DMS114 treated with DMSO at 0.1 percent for 48 hours (cell line): ENCODE results near the gene UBC.

Source experiments
- DNase-seq: peaks from one replicate; lab custom pipeline; 2025; ENCODE audit not compliant: unreplicated experiment; lab: John Stamatoyannopoulos, UW

Gene UBC

DNA sequence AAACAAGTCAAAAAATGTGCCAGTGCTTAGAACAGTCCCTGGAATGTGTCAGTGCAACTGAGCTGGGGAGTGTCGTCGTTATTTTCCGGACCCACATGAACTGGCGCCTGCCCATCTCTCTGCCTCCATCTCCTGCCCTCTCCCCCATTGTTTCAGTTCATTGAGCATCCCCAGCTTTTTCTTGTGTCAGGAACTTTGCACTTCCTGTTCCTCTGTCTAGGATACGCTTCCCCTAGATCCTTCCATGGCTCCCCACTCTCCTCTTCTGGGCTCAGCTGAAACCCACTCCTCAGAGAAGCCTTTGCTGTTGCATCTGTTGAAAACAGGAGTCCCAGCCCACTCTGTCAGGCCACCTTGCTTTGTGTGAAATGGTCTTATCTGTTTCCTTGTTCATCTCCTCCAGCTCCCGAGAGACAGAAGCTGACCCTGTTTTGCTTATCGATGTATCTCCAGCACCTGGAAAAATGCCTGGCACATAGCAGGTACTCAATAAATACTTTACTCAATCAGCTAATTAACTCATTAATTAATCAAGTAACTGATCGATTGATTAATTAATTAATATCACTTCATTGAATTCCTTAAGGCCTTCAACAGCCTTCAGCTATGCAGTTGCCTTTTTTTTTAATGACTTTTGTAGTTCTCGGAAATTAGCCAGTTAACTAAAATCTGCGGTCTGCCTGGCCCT, 48.1 kb downstream of the UBC start:
- no peak for DNase-seq

DNA sequence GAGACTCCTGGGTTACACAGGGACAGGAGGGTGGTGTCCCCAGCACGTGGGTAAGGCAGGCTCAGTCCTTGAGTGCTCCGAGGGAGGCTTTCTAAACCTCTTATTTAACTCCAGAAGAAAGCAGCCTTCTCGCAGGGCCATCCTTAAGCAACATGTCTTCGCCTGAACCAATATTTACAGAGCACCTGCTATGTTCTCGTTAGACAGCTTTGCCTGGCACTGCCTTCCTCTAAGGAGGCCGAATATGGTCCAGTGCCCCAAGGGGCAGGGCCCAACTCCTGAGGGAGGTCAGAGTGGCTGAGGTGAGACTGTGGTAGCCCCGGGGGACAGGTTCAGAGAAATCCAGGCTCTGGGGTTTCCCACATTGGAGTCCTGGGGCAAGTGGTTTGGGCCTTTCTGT, 48.7 kb downstream of the UBC start:
- no peak for DNase-seq

DNA sequence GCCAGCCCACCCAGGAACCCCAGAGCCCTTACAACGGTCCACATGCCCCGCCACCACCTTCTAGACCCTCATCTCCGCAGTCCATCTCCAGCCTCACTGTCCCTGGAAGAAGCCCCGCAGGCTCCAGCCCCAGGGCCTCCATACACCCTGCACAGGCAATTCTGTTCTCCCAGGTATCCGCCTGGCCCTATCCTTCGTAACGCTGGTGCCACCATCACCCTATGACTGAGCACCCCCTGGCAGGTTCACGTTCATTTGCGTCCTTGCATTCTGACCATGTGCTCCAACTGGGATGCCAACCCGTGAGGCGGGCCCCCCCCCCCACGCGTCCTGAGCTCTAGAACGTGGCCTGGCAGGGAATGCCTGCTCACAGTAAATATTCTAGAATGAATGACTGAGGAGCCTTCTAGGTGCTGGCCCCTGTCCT, 50.1 kb downstream of the UBC start:
- no peak for DNase-seq

DNA sequence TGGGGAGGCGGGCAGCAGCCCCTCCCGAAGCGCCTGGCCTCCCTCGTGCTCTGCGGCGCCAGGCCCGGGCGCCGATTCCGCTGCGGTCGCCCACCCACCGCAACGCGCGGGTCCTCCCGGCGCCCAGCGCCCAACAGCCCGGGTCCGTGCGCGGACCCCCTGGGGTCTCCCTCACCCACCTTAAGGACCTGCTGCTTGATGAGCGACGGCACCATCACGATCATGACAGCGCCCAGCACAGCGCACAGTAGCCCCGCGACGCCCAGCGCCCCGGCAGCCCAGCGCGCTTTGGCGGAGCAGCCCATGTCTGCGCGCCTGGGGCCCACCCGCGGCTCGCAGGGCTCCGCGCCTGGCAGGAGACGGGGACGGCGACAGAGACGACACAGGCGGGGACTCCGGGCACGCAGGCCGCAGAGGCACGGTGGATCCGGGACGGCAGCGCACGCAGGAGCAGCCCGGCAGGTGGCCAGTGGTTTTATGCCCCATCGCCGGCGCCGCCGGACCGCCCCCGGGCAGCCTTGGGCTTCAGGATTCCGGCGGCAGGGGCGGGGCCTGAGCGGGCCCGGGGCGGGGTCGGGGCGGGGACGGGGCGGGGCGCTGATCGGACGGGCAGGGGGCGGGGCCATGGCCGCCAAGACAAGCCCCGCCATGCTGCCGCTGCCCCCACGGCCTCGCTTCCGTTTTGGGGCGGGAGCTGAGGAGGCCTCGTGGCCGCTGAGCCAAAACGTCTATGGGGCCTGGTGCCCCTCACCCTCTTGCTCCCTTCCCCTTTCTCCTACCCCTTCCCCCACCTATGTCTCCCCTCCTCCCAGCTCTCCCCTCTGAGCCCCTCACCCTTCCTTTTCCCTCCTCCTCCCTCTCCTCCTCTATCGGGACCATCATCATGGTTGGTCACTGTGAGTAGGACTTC, 50.8 kb downstream of the UBC start, which contains the start of gene SCARB1:
Gene SCARB1 (minus strand): TSS at position 449 of the 910 bp plus-strand sequence. CDS start 144 bp downstream, at position 305.
- peak; percentile 42 for DNase-seq

DNA sequence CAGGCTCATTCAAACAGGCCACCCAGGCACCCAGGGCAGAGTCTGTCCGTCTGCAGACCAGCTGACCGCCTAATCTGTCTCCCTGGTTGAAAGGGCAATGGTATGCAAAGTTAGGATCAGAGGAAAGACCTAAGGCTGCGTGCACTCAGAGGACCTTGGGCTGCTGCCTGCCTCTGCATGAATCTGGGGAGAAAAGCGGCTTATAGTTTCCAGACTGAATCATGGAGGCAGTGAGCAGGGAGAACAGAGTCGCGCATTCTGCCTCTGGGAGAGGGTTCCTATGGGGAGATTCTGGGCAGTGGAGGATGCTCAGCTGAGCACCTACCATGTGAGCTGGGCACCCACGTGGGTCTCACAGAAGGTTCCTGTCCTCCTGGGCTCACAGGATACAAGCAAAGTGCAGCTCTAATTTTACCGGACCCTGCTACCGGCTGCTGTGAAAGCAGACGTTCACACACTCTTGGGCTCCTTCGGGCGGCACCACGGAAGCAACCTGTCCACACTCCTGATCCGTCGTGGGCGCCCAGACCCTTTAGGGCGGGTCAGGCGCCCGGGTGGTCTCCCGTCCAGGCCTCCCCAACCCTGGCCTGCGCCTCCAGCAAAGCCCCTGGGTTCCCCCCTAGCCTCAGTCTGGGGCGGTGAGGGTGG, 51.6 kb downstream of the UBC start:
- DNase-seq: no peak

DNA sequence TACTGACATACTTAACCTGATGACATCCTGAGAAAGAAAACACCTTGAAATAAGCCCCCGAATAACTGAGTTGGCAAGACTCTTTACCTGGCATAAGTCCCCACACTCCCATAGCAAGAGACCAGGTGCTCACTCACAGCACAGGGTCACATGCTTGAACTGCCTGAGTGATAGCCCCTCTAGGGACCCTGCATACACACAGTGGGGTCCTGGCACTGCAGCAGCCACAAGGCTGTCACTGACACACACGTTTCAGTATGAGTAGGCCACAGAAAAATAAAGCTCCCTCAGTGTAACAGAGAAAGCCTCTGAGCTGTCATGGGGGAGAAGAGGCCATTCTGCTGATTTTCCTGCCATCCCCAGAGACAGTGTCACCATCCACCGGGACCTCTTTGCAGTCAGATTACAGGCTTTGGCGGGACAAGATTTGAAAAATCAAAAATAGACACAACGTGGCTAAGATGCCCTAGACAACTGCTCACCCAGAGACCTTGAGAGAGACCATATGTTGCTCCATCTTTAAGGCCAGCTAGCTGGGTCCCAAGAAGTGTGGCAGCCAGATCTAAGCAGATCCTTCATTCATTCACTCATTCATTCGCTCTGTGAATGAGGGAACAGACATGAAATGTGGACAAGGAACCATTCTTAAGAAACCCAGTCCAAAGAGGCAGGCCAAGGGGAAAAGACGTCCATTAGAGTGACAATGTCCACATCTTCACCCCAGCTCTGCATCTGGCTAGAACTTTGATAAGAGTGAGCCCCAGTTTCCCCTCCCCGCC, 52.4 kb downstream of the UBC start:
- no peak for DNase-seq
